Activated CD8-positive, alpha-beta memory T cell treated with anti-CD3 and anti-CD28 coated beads for 4 hours (primary cell): Measurements from ENCODE around the gene HSD3B1.
"Not testable (repeated sequence)": the region's sequence is repeated elsewhere in the genome, so short reads cannot be mapped to it uniquely, and the experiment has no call there.

Experiments used
- DNase-seq, 2 donors: peaks; one replicate each; pipeline ENCODE4 v3.0.0-alpha.2; 2020; ENCODE audit warnings: low read depth in 2 of 2

The HSD3B1 gene

GRCh38 chr1:119553302-119554071 is 46.5 kb downstream of the HSD3B1 start:
- not testable (repeated sequence) for DNase-seq

GRCh38 chr1:119554183-119554582 is 47.2 kb downstream of the HSD3B1 start:
- no peak for DNase-seq

GRCh38 chr1:119556423-119556822 is 49.4 kb downstream of the HSD3B1 start:
- no peak for DNase-seq

- DNase-seq = not testable (repeated sequence)
Measured at GRCh38 chr1:119560402-119560801, 53.4 kb downstream of the HSD3B1 start.

- DNase-seq = no peak
Measured at GRCh38 chr1:119564548-119564947, 57.5 kb downstream of the HSD3B1 start.
